GM18909 (cell line): ENCODE results near the gene PARP4.
"Not testable (repeated sequence)": the region's sequence is repeated elsewhere in the genome, so short reads cannot be mapped to it uniquely, and the experiment has no call there.

Experiments
- ATAC-seq: cut with Tn5 transposase; IDR thresholded peaks from one replicate; pipeline ENCODE4 v1.9.1; 2021; ENCODE audit warnings: mild to moderate bottlenecking; ENCODE audit not compliant: unreplicated experiment, poor library complexity

Gene PARP4

DNA sequence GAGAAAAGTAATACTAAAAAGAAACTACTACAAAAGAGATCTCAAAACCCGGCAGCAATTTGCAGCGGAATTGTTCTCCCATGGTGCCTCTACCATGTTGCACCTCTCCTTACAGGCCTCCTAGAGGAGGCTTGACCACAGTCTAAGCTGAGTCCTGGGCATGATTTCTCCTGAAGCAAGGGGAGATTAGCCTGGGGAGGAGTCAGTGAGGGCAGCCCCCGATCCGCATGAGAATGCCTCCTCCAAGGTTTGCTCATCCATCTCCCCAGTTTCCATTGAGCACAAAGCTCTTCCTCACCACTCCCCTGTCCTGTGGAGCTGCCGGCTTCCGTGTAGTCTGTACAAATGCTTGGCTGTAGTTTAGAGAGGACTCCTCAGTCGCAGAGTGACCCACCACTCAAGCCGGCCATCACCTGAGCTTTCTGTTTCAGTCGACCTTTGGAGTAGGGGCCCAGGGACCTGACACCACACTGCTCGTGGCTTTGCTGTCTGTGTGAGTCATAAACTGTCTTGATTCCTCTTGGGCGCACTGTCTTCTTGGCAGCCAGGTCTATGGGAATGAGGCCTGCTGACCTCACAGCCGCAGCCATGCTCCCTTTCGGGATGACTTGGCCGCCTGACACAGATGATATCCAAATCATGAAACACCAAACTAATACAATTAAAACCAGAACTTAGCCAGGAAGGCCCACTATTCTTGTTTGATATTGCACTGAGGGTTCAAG, 130.9 kb downstream of the PARP4 start:
- no peak for ATAC-seq

- ATAC-seq: not testable (repeated sequence)
These were observed 131.7 kb downstream of the PARP4 start for GRCh38 chr13:24380881-24381280.

GRCh38 chr13:24380227-24380626, 132.4 kb downstream of the PARP4 start:
- ATAC-seq: not testable (repeated sequence)

DNA sequence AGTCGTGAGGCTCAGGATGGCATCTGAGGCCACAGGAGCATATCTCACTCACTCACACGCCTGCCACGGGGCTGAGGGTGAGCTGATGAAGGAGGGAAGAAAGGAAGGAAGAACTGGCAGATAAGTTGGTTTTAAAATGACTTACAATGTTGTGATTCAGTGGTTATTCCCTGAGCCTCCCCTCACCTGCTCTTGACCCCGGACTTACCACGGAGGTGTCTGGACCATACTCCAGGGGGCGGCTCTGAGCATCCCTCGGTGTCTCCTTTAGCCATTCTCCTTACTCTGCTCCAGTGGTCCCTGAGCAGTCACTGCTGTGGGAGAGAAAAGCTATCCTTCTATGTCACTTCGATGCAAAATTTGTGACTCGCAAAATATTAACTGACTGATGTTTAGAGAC, 141.3 kb downstream of the PARP4 start:
- not testable (repeated sequence) for ATAC-seq
